Left forelimb (tissue), 1 donor: ENCODE measurements around the gene BNIPL.

Source experiments
- DNase-seq: peaks from one replicate; pipeline ENCODE4 v3.0.0-alpha.2; 2018; ENCODE audit warnings: low spot score

Gene BNIPL

GRCh38 chr1:151059109-151060006 lies 23.0 kb downstream of the BNIPL start, which contains the start of gene CDC42SE1:
TSS of gene CDC42SE1 (minus strand) at chr1:151059622. CDS start at chr1:151055730, 3,892 bp downstream.
- DNase-seq: peak; percentile 92

- peak; percentile 84 for DNase-seq
Measured at GRCh38 chr1:151060007-151060656, 23.7 kb downstream of the BNIPL start, which contains the start of gene MLLT11. TSS of gene MLLT11 (plus strand) at chr1:151060397. CDS start at chr1:151067225, 6,828 bp downstream.

GRCh38 chr1:151060657-151061421 lies 24.5 kb downstream of the BNIPL start:
- no peak for DNase-seq

GRCh38 chr1:151061704-151062103 lies 25.3 kb downstream of the BNIPL start:
- no peak for DNase-seq

GRCh38 chr1:151062741-151063371 lies 26.5 kb downstream of the BNIPL start:
- DNase-seq: no peak

- DNase-seq: no peak
Measured at GRCh38 chr1:151065089-151065645, 28.8 kb downstream of the BNIPL start.

- no peak for DNase-seq
Measured at GRCh38 chr1:151067185-151067584, 30.8 kb downstream of the BNIPL start.

- no peak for DNase-seq
Measured at GRCh38 chr1:151069103-151069486, 32.7 kb downstream of the BNIPL start.

- DNase-seq: peak; percentile 96
Measured at GRCh38 chr1:151070474-151071276, 34.3 kb downstream of the BNIPL start, which contains the start of gene GABPB2. TSS of gene GABPB2 (plus strand) at chr1:151070761. CDS start at chr1:151088190, 17,429 bp downstream.

- DNase-seq: no peak
Measured at GRCh38 chr1:151072224-151072623, 35.8 kb downstream of the BNIPL start.

GRCh38 chr1:151085953-151086559 lies 49.7 kb downstream of the BNIPL start:
- DNase-seq: no peak
